ENCODE results near the gene DLGAP1.
A peak's percentile ranks its signal among the peaks of the same experiment; 100 is the strongest.

The DLGAP1 gene

DNA sequence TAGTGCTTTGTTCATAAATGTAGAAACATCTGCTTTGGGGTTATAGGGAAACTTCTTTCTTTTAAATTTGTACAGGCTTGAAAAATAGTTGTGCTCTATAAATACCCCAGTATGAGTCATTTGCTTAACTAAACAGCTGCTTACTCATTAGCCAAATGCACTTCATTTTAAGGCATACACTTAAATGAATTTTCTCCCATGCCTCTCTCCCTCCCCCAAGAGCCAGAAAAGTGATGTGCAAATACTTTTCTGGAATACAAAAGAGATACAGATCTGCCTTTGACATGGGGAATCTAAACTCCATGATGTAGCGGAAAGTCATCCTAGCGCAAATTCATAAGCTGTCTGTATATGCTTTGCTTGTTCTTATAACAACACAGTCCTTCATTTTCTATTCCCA lies 469.4 kb downstream of the DLGAP1 start:
- DNase-seq (ENCODE audit: low read depth) = no peak

- no peak for DNase-seq (ENCODE audit: low read depth)
Observed at GRCh38 chr18:3985020-3985419, 470.1 kb downstream of the DLGAP1 start.

GRCh38 chr18:3984163-3984757 lies 470.8 kb downstream of the DLGAP1 start:
- DNase-seq (ENCODE audit: low read depth) = no peak

DNA sequence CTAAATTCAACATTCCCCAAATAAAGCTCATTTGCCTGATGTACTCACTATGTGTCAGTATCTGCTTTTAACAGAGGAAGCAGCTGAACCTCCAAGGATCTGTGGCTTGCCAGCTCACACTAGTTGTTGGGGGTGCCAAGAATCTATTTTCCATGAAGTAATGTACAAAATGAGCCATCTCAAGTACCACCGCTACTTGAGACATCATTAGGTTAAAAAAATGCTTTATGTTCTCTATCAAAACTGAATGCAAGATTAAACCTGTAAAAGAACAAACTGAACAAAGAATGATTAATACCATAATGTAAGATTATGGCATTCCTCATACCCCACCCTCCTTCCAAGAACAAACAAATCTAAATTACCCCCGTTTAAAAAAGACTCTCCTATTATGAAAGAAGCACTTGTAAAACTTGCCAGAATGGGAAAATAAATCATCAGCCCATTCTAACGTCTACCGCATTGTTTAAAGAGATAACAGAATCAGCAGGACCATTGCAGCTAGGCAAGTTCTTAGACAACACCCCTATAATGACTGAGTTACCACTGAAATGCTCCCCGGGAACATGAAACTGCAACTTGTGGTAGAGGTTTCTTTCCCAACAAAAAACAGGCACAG lies 471.6 kb downstream of the DLGAP1 start:
- DNase-seq (ENCODE audit: low read depth) = no peak

DNA sequence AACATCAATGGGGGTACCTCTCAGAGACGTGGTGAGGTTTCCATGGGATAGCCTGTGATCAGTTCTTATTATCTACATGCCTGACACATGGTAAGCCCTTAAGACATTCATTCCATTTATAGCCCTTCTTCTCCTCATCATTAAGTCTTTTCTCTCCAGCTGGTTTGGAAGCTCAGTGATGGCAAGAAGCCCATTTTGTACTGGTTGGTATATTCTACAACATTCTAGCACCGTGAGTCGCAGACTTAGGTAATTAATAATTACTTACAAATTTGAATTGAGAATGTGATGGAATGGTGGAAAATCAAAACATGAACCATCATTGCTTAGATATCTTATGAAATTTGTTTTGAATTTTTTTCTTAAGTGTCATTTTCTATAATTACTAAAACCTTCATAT lies 472.6 kb downstream of the DLGAP1 start:
- no peak for DNase-seq (ENCODE audit: low read depth)

GRCh38 chr18:3979024-3979423 lies 476.1 kb downstream of the DLGAP1 start:
- DNase-seq (ENCODE audit: low read depth) = no peak

- no peak for DNase-seq (ENCODE audit: low read depth)
Observed at GRCh38 chr18:3973191-3973850, 481.8 kb downstream of the DLGAP1 start.

DNA sequence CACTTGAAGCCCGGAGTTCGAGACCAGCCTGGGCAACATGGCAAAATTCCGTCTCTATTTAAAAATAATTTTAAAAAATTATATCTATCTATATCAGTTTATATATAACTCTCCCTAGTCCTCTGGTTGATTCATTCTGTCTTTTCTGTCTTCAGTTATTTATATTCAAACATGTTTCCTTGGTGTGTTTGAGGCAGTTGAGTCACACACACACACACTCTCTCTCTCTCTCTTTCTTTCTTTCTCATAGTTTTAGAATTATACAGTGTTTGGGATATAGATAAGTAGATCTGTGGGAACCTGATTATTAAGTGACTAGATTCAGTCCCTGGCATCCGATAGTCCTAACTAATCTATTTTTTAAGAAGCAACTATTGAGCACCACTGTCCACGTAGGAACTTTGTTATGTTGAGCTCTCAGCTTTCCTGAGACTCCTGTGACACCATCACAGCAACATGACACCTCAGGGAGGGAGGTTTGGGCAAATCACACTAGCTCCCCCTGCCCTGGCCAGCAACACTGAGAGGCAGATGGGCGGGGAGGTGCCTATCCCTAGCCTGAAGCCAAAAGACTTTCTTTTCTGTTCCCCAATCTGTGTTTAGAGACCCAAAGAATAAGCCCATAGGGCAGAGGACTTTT lies 482.7 kb downstream of the DLGAP1 start:
- no peak for DNase-seq (ENCODE audit: low read depth)

GRCh38 chr18:3970929-3971328 lies 484.2 kb downstream of the DLGAP1 start:
- no peak for DNase-seq (ENCODE audit: low read depth)

- DNase-seq (ENCODE audit: low read depth) = no peak
Observed at GRCh38 chr18:3967359-3968180, 487.5 kb downstream of the DLGAP1 start.

DNA sequence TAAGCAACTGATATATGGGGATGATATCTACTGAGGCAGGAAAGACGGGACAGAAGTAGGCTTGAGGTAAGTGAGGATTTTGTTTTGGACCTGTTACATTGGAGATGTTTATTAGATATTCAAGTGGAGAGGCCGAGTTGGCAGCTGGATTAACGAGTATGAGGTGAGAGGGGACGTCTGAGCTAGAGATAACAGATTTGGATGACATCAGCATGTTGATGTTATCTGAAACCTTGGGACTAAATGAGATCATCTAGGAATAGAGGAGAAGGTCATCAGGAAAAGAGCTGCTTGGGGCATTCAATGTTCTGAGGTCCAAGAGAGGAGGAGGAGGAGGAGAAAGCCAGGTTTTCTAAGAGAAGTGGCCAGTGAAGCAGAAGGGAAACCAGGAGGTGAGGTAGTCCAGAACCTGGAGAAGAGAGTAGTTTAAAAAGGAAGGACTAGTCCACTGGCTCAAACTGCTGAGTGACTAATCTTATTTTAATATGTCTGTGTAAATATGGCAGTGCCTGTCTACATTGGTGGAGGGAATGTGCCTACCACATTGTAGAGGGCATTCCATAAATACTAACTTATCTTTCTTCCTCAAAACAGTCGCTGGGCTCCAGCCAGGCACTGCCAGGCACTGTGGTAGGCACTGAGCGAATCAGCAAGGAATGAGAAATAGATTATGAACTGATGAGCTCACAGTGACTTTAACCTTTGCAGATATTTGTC lies 488.3 kb downstream of the DLGAP1 start:
- DNase-seq (ENCODE audit: low read depth) = peak; percentile 78

DNA sequence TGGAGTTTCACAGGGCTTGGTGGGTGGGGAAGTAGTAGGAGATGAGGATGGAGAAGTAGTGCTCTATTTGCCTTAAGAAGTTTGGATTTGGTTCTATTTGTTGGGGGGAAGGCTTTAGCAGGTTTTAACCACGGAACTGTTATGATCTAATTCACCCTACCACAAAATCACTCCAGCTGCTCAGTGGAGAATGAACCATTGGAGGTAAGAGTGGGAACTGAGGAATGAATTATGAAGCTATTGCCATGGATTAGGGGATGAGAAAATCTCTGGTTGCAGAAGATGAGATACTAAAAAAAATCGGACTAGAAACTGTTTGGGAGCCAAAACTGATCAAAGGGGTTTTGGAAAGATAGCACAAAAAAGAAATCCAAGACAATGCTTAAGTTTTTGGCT lies 488.9 kb downstream of the DLGAP1 start:
- DNase-seq (ENCODE audit: low read depth) = no peak

DNA sequence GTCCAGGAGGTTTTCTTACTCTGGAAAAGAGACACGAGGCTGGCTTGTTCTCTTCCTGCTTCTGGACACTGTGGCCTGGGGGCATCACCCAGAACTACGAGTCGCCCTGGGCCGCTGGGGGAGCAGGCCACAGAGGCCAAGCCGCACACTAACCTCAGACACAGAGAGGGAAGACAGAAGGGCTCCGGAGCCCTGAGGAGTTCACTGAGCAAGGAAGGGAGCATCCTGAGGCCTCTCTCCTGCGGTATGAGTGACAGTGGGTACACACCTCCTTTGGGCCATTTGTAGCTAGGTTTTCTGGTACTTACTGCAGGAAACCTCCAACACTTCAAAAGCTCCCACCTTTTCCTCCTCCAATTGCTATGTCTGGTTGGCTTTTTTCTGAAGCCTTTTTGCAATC lies 494.1 kb downstream of the DLGAP1 start:
- DNase-seq (ENCODE audit: low read depth) = no peak

DNA sequence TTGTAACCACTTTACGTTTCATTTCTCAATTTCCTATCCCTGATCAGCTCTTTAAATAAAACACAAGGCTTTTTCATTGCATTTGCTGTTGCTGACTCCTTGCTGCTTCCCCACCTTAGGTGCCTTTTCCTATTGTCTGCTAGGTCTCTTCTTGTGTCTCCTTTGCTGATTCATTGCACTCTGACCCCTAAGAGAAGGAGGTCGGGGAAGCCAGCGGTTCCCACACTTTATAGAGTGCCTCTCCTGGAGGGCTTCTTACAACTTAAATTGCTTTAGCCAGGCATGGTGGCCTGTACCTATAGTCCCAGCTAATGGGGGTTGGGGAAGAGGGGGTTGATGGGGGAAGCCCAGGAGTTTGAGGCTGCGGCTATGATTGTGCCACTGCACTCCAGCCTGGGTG lies 495.0 kb downstream of the DLGAP1 start:
- no peak for DNase-seq (ENCODE audit: low read depth)

GRCh38 chr18:3952031-3952430 lies 503.1 kb downstream of the DLGAP1 start:
- DNase-seq (ENCODE audit: low read depth) = no peak

GRCh38 chr18:3950668-3951404 lies 504.3 kb downstream of the DLGAP1 start:
- no peak for DNase-seq (ENCODE audit: low read depth)

DNA sequence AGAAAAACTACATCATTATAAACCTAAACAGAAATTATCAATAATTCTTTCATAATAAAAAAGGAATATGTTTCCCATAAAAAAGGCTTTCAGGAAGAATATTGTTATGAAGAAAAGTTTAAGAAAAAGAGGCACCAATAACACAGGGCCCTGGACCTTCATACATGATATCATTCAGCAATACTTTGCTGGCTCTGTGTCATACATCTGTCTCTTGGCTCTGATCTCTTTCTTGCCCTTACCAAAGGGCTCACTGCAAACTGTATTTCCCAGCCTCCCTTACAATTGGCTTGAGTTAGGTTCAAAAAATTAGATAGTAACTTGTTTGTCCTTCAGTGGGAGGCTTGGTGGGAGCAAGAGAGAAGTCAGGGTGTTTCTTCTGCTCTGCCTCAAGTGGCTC lies 506.1 kb downstream of the DLGAP1 start:
- no peak for DNase-seq (ENCODE audit: low read depth)

- DNase-seq (ENCODE audit: low read depth) = no peak
Observed at GRCh38 chr18:3947383-3947782, 507.7 kb downstream of the DLGAP1 start.

DNA sequence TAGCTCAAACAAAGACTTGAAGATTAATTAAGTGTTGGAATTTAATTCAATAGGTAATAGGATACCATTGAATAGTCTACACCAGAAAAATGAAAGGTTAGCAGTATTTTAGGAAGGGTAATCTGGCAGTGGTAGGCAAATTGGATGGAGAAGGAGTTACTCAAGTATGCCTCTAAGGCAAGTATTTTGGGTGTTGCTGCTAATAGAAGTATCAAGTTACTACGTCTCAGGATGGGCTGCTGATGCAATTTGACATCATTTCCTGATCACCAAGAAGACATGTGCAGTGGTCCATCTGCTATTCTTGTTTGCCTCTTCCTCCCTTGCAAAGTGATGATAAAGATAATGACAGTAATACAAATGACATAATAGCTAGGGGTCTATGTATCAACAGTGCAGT lies 519.8 kb downstream of the DLGAP1 start:
- DNase-seq (ENCODE audit: low read depth) = no peak

- no peak for DNase-seq (ENCODE audit: low read depth)
Observed at GRCh38 chr18:3932276-3932675, 522.8 kb downstream of the DLGAP1 start.

DNA sequence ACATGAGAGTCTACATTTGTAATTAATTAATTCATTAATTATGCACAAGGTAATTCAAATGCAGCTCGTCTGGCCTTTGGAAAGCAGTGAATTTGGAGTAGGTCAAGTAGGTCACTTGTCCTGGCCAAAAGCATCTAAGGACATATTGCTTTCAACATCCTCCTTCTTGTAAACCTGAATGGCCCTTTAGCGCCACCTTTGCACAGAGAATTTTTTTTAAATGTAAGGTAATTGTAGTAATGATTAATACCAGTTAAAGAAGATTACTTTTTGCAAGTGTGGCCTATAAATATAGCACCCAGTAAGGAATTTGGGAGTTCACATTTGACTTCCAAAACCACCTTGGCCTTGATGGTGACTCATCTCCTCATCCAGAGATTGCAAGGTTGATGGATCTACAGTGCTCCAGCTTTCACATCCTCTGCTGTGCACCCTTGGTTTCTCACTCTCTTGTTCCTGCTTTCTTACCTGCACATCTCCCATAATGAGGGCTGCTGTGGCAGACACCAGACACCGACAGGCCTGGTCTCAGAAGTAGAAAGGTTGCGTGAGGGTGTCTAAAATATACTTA lies 523.5 kb downstream of the DLGAP1 start:
- DNase-seq (ENCODE audit: low read depth) = no peak

Measured in HS-27A (cell line).